GM12872 (cell line): Measurements from ENCODE around the gene TAF1C.

Experiments used
- CTCF ChIP-seq: IDR thresholded peaks from 3 replicates; pipeline ENCODE4 v1.5.1; 2011; ENCODE audit warnings: low read depth, mild to moderate bottlenecking, low read length, moderate library complexity; ENCODE audit not compliant: insufficient read depth

TAF1C gene

GRCh38 chr16:84159007-84159406, 27.9 kb downstream of the TAF1C start:
- no peak for TF ChIP-seq CTCF

DNA sequence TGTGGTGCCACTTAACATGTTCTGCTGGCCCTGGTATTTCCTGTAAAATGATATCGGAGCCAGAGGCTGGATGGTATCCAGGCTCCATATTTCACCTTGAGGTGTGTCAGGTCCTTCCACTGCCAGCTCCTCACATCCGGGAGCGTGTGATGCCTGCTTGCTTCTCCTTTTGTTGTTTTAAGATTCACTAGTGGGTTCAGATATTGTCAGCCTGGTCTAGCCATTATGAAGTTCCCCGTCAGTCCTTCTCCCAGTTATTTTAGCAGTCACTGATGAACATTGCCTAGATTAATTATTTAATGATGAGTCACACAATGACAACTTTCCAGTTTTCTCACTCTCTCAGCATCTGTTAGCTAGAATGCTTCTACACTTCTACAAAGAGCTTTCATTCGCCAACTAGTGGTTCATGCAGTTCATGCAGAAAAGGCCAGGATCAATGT, 30.5 kb downstream of the TAF1C start:
- TF ChIP-seq CTCF, result 0 out of 3 replicates have a peak, but pooled peaks have one; percentile 25

- no peak for TF ChIP-seq CTCF
These were observed 31.1 kb downstream of the TAF1C start for GRCh38 chr16:84155771-84156170.

GRCh38 chr16:84155226-84155625, 31.6 kb downstream of the TAF1C start:
- TF ChIP-seq CTCF, result no peak

GRCh38 chr16:84153660-84154214, 33.1 kb downstream of the TAF1C start:
- TF ChIP-seq CTCF, result no peak

DNA sequence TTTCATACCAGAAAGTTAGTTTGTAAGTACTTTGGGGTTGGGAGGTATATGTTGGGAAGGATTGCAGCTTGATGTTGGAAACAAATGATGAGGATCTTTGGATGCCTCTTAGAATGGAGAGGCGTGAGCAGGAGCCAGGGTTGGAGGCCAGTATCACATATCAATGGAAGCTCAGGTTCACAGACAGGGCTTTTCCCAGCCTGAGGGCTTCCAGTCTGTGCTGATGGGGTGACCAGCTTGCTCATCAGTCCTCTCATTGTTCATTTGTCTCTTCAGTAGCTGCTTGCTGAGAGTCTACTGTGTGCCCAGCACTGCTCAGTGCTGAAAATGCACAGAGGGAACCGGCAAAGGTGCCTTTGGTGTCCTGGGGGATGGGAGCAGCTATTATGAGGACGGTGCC, 35.9 kb downstream of the TAF1C start:
- no peak for TF ChIP-seq CTCF

GRCh38 chr16:84144859-84145639, 41.8 kb downstream of the TAF1C start, which contains the start of the genes DNAAF1 and HSDL1:
Gene DNAAF1 (plus strand): TSS chr16:84145308. CDS start chr16:84145441, 133 bp downstream.
Gene HSDL1 (minus strand): TSS chr16:84145177. CDS start chr16:84131321, 13,856 bp downstream.
- TF ChIP-seq CTCF, result 0 out of 3 replicates have a peak, but pooled peaks have one; percentile 10
